Measurements from ENCODE around the gene SLC25A21. TPM values are rescaled to one million over a fixed set of nuclear protein-coding genes. Genes with fewer than 3 reads are reported as not detected.
"Not testable (repeated sequence)": the region's sequence is repeated elsewhere in the genome, so short reads cannot be mapped to it uniquely, and the experiment has no call there.

SLC25A21 gene
- total RNA-seq, 2 experiments from 2014 or later = not detected

GRCh38 chr14:37213016-37213415 is 40.6 kb upstream of the SLC25A21 start:
- H3K27ac ChIP-seq (ENCODE audit: low read depth in 1 of 2, low read length in 2 of 2) = no peak overlapping the region

GRCh38 chr14:37210448-37210847 is 38.0 kb upstream of the SLC25A21 start:
- Mint-ChIP-seq H3K36me3 (ENCODE audit: low read depth) (no peaks in the 10 kb centered on the region), H3K4me3 (no peak overlapping the region), H3K9me3 (peaks cover 12% of the 10 kb centered on the region), H3K4me1 (ENCODE audit: low read depth) (no peaks in the 10 kb centered on the region), H3K27me3 (peaks cover 5% of the 10 kb centered on the region), H3K27ac (no peak overlapping the region)
- ATAC-seq (ENCODE audit: poor library complexity) (no peak), DNase-seq (no peak)
- POLR2A ChIA-PET = no interaction called here
- peaks cover 7 to 13% of the 10 kb centered on the region in 2 experiments for H3K9me3 ChIP-seq (ENCODE audit: control insufficient read depth in 1 of 2, insufficient read depth in 1 of 2, low read length in 2 of 2)
- no peaks in the 10 kb centered on the region for H3K4me1 ChIP-seq (ENCODE audit: insufficient read depth, low read length)
- intact Hi-C loops (cut with DNase I, micrococcal nuclease) = no loop called here
- H3K36me3 ChIP-seq (ENCODE audit: insufficient read depth, low read length) = no peaks in the 10 kb centered on the region
- H3K4me3 ChIP-seq (ENCODE audit: low read length) = no peak overlapping the region
- no peaks in the 10 kb centered on the region for H3K27me3 ChIP-seq (ENCODE audit: control insufficient read depth in 1 of 2, insufficient read depth in 2 of 2, low read length in 2 of 2)
- CTCF ChIA-PET = no interaction called here
- H3K27ac ChIP-seq (ENCODE audit: low read depth in 1 of 2, low read length in 2 of 2) = no peak overlapping the region
- TF ChIP-seq, protein P1, sequence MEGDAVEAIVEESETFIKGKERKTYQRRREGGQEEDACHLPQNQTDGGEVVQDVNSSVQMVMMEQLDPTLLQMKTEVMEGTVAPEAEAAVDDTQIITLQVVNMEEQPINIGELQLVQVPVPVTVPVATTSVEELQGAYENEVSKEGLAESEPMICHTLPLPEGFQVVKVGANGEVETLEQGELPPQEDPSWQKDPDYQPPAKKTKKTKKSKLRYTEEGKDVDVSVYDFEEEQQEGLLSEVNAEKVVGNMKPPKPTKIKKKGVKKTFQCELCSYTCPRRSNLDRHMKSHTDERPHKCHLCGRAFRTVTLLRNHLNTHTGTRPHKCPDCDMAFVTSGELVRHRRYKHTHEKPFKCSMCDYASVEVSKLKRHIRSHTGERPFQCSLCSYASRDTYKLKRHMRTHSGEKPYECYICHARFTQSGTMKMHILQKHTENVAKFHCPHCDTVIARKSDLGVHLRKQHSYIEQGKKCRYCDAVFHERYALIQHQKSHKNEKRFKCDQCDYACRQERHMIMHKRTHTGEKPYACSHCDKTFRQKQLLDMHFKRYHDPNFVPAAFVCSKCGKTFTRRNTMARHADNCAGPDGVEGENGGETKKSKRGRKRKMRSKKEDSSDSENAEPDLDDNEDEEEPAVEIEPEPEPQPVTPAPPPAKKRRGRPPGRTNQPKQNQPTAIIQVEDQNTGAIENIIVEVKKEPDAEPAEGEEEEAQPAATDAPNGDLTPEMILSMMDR (IDR thresholded peaks at IDR 0.05) = no peak

More at GRCh38 chr14:37213016-37213415, 40.6 kb upstream of the SLC25A21 start:
- ATAC-seq (ENCODE audit: poor library complexity) (no peak), DNase-seq (no peak)
- Mint-ChIP-seq H3K9me3 (peaks cover 7% of the 10 kb centered on the region), H3K4me1 (ENCODE audit: low read depth) (no peaks in the 10 kb centered on the region), H3K27me3 (peaks cover 5% of the 10 kb centered on the region), H3K27ac (no peak overlapping the region), H3K4me3 (no peak overlapping the region), H3K36me3 (ENCODE audit: low read depth) (no peaks in the 10 kb centered on the region)
- H3K4me3 ChIP-seq (ENCODE audit: low read length) = no peak overlapping the region
- no peaks in the 10 kb centered on the region for H3K27me3 ChIP-seq (ENCODE audit: control insufficient read depth in 1 of 2, insufficient read depth in 2 of 2, low read length in 2 of 2)
- TF ChIP-seq, protein P1 (IDR thresholded peaks at IDR 0.05) = no peak
- H3K36me3 ChIP-seq (ENCODE audit: insufficient read depth, low read length) = no peaks in the 10 kb centered on the region
- ChIA-PET CTCF (no interaction called here), POLR2A (no interaction called here)
- H3K4me1 ChIP-seq (ENCODE audit: insufficient read depth, low read length) = no peaks in the 10 kb centered on the region
- intact Hi-C loops (cut with DNase I, micrococcal nuclease) = no loop called here
- peaks cover 0 to 4% of the 10 kb centered on the region in 2 experiments for H3K9me3 ChIP-seq (ENCODE audit: control insufficient read depth in 1 of 2, insufficient read depth in 1 of 2, low read length in 2 of 2)

- H3K4me3 ChIP-seq (ENCODE audit: low read length); H3K27ac ChIP-seq (ENCODE audit: low read depth in 1 of 2, low read length in 2 of 2); intact Hi-C loops (cut with DNase I, micrococcal nuclease); DNase-seq; H3K4me3 Mint-ChIP-seq; H3K27me3 Mint-ChIP-seq; CTCF ChIA-PET; H3K27me3 ChIP-seq (ENCODE audit: control insufficient read depth in 1 of 2, insufficient read depth in 2 of 2, low read length in 2 of 2); H3K4me1 Mint-ChIP-seq (ENCODE audit: low read depth); H3K27ac Mint-ChIP-seq; H3K4me1 ChIP-seq (ENCODE audit: insufficient read depth, low read length); H3K36me3 ChIP-seq (ENCODE audit: insufficient read depth, low read length); ATAC-seq (ENCODE audit: poor library complexity); H3K36me3 Mint-ChIP-seq (ENCODE audit: low read depth): not testable (repeated sequence)
- peaks cover 7 to 13% of the 10 kb centered on the region in 2 experiments for H3K9me3 ChIP-seq (ENCODE audit: control insufficient read depth in 1 of 2, insufficient read depth in 1 of 2, low read length in 2 of 2)
- peaks cover 13% of the 10 kb centered on the region for H3K9me3 Mint-ChIP-seq
- POLR2A ChIA-PET = interaction anchor here (0.6 kb wide), 1 partner anchor 11 kb away, joined by 3 read pairs; no protein-coding TSS in a partner anchor
Measured at GRCh38 chr14:37209617-37210016, 37.2 kb upstream of the SLC25A21 start.

DNA sequence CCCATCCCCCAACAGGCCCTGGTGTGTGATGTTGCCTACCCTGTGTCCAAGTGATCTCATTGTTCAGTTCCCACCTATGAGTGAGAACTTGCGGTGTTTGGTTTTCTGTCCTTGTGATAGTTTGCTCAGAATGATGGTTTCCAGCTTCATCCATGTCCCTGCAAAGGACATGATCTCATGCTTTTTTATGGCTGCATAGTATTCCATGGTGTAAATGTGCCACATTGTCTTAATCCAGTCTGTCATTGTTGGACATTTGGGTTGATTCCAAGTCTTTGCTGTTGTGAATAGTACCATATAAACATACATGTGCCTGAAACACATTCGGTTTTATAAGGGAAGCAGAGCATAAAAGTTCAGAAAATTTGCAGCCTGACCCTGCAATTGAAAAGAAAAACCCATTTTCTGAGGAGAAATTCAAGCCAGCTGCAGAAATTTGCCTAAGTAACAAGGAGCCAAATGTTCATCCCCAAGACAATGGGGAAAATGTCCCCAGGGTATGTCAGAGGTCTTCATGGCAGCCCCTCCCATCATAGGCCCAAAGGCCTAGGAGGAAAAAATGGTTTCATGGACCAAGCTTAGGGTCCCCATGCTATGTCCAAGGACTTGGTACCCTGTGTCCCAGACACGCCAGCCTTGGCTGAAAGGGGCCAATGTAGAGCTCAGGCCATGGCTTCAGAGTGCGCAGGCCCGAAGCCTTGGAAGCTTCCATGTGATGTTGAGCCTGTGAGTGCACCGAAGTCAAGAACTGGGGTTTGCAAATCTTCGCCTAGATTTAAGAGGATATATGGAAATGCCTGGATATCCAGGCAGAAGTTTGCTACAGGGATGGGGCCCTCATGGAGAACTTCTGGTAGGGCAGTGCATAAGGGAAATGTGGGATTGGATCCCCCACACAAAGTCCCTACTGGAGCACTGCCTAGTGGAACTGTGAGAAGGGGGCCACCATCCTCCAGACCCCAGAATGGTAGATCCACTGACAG is 33.5 kb upstream of the SLC25A21 start:
- peaks cover 12% of the 10 kb centered on the region for H3K9me3 Mint-ChIP-seq
- intact Hi-C loops (cut with DNase I, micrococcal nuclease) = not testable (repeated sequence)

More for the DNA sequence above, 33.5 kb upstream of the SLC25A21 start:
- H3K27me3 ChIP-seq (ENCODE audit: control insufficient read depth in 1 of 2, insufficient read depth in 2 of 2, low read length in 2 of 2); H3K27me3 Mint-ChIP-seq; H3K4me3 ChIP-seq (ENCODE audit: low read length); CTCF ChIA-PET; H3K4me1 Mint-ChIP-seq (ENCODE audit: low read depth); H3K36me3 ChIP-seq (ENCODE audit: insufficient read depth, low read length); ATAC-seq (ENCODE audit: poor library complexity); POLR2A ChIA-PET; H3K4me3 Mint-ChIP-seq; H3K4me1 ChIP-seq (ENCODE audit: insufficient read depth, low read length); DNase-seq; H3K36me3 Mint-ChIP-seq (ENCODE audit: low read depth); H3K27ac Mint-ChIP-seq; H3K27ac ChIP-seq (ENCODE audit: low read depth in 1 of 2, low read length in 2 of 2); H3K9me3 ChIP-seq (ENCODE audit: control insufficient read depth in 1 of 2, insufficient read depth in 1 of 2, low read length in 2 of 2): not testable (repeated sequence)

All from CD4-positive, alpha-beta T cell (primary cell).